A673 (cell line): Measurements from ENCODE around the gene LMF2. TPM values are rescaled to one million over a fixed set of nuclear protein-coding genes. Genes with fewer than 3 reads are reported as not detected.

Source experiments
- BruUV-seq: library from RNA; stranded (reverse); fragments of 400-500 nt; replicated peaks from 2 replicates; lab custom pipeline; 2021; lab: Mats Ljungman, UMichigan
- CTCF ChIA-PET: fragments of 300-600 bp; sonication (Branson Sonifier 250); formaldehyde crosslinking; loops from one replicate; lab custom pipeline; 2022; ENCODE audit warnings: antibody characterized with exemption; lab: Charles Lee
- POLR2A ChIA-PET: fragments of 300-600 bp; sonication (Branson Sonifier 250); formaldehyde crosslinking; loops from one replicate; lab custom pipeline; 2022; ENCODE audit warnings: antibody characterized with exemption; ENCODE audit not compliant: low non-redundant PET; lab: Charles Lee
- DNase-seq: peaks from one replicate; pipeline ENCODE4 v3.0.0-alpha.2; 2015; ENCODE audit warnings: low spot score
- H3K27ac ChIP-seq: fragments of 200-600 bp; sonication (generic); 2 replicates; pipeline ENCODE4 v1.5.1; 2016; ENCODE audit warnings: mixed run types, low read depth, mild to moderate bottlenecking, mixed read lengths, antibody characterized with exemption, low read length; ENCODE audit not compliant: poor library complexity, severe bottlenecking
- H3K27me3 ChIP-seq: fragments of 200-600 bp; sonication (generic); replicated peaks from 2 replicates; pipeline ENCODE4 v1.6.1; 2017; ENCODE audit warnings: mixed run types, low read depth, mild to moderate bottlenecking, mixed read lengths, antibody characterized with exemption, low read length; ENCODE audit not compliant: insufficient read depth, poor library complexity
- H3K36me3 ChIP-seq: fragments of 200-600 bp; sonication (generic); 2 replicates; pipeline ENCODE4 v1.6.1; 2016; ENCODE audit warnings: mixed run types, mild to moderate bottlenecking, mixed read lengths, antibody characterized with exemption, low read length; ENCODE audit not compliant: insufficient read depth, poor library complexity, severe bottlenecking
- H3K4me1 ChIP-seq: fragments of 200-600 bp; sonication (generic); 2 replicates; pipeline ENCODE4 v1.6.1; 2017; ENCODE audit warnings: mixed run types, mild to moderate bottlenecking, mixed read lengths, antibody characterized with exemption, low read length; ENCODE audit not compliant: insufficient read depth, poor library complexity, severe bottlenecking
- H3K4me3 ChIP-seq: fragments of 200-600 bp; sonication (generic); 2 replicates; pipeline ENCODE4 v1.5.1; 2016; ENCODE audit warnings: low read depth, mixed run types, mild to moderate bottlenecking, mixed read lengths, low read length; ENCODE audit not compliant: poor library complexity, severe bottlenecking
- H3K9me3 ChIP-seq: fragments of 200-600 bp; sonication (generic); 2 replicates; pipeline ENCODE4 v1.6.1; 2016; ENCODE audit warnings: mixed run types, low read depth, mild to moderate bottlenecking, mixed read lengths, antibody characterized with exemption, low read length; ENCODE audit not compliant: poor library complexity, severe bottlenecking
- EZH2 ChIP-seq: fragments of 200-600 bp; sonication (generic); IDR thresholded peaks from 2 replicates; pipeline ENCODE4 v1.6.1; 2017; ENCODE audit warnings: borderline replicate concordance, low read depth, mild to moderate bottlenecking, mixed read lengths, antibody characterized with exemption, low read length; ENCODE audit not compliant: poor library complexity, severe bottlenecking
- intact Hi-C: fragments of 100-400 bp; cut with micrococcal nuclease; formaldehyde crosslinking; loops from one replicate; pipeline ENCODE4 v1.10.0; 2022; ENCODE audit not compliant: unreplicated experiment
- total RNA-seq: library from RNA; stranded (reverse); gene quantifications from 2 replicates; pipeline ENCODE4 v1.2.3, GENCODE V29; 2021
- TF ChIP-seq, protein P1 (sequence below): fragments of 300-800, 200-600 bp; sonication (generic); conservative IDR thresholded peaks from 2 replicates; pipeline ENCODE4 v1.5.1; 2017; ENCODE audit warnings: low read depth, mild to moderate bottlenecking, antibody characterized with exemption, low read length, moderate library complexity, mixed read lengths

Gene LMF2
- total RNA-seq, 1 experiment from 2014 or later, result 79.2 TPM

DNA sequence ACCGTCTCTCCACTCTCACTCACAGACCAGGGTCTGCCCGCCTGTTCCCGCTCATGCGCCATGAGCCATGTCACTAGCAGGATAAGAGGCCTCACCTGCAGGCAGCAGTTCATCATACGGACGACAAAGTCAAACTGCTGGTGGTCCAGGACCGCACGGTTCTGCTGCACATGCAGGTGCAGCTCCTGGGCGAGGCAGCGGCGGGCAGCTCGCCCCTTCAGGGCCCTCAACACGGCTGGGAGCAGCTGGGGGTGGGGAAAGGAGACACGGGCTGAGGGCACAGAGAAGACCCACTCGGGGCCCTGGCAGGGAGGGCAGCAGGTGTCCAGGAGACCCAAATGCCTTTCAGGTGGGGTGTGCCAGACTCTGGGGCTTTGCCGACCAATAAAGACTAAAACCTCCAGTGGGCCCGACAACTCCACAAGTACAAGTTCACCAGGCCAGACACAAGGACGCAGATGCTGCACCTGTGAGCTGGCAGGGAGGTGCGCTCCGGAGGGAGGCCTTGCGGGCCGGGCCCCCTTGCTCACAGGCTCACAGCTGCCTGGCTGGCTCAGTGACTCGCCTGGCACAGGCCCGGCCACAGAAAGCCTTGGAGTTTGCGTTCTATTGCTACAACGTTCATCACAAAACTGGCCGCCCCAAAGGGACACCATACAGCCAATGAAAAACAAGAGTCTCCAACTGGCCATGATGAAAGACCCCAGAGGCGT, 44.2 kb downstream of the LMF2 start:
- H3K27ac ChIP-seq, result no peak overlapping the region
- no peak for DNase-seq
- BruUV-seq, result no TSS peak
- ChIA-PET CTCF (interaction anchor here (0.5 kb wide), 1 partner anchor 195 kb away, joined by 4 read pairs; no protein-coding TSS in a partner anchor), POLR2A (no interaction called here)
- intact Hi-C loops, result no loop called here
- H3K9me3 ChIP-seq, result no peaks in the 10 kb centered on the region
- no peak overlapping the region for H3K4me3 ChIP-seq
- H3K4me1 ChIP-seq, result no peaks in the 10 kb centered on the region
- H3K27me3 ChIP-seq, result no peaks in the 10 kb centered on the region
- TF ChIP-seq EZH2, result no peak
- TF ChIP-seq, protein P1, sequence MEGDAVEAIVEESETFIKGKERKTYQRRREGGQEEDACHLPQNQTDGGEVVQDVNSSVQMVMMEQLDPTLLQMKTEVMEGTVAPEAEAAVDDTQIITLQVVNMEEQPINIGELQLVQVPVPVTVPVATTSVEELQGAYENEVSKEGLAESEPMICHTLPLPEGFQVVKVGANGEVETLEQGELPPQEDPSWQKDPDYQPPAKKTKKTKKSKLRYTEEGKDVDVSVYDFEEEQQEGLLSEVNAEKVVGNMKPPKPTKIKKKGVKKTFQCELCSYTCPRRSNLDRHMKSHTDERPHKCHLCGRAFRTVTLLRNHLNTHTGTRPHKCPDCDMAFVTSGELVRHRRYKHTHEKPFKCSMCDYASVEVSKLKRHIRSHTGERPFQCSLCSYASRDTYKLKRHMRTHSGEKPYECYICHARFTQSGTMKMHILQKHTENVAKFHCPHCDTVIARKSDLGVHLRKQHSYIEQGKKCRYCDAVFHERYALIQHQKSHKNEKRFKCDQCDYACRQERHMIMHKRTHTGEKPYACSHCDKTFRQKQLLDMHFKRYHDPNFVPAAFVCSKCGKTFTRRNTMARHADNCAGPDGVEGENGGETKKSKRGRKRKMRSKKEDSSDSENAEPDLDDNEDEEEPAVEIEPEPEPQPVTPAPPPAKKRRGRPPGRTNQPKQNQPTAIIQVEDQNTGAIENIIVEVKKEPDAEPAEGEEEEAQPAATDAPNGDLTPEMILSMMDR, result no peak
- H3K36me3 ChIP-seq, result peaks cover 73% of the 10 kb centered on the region

DNA sequence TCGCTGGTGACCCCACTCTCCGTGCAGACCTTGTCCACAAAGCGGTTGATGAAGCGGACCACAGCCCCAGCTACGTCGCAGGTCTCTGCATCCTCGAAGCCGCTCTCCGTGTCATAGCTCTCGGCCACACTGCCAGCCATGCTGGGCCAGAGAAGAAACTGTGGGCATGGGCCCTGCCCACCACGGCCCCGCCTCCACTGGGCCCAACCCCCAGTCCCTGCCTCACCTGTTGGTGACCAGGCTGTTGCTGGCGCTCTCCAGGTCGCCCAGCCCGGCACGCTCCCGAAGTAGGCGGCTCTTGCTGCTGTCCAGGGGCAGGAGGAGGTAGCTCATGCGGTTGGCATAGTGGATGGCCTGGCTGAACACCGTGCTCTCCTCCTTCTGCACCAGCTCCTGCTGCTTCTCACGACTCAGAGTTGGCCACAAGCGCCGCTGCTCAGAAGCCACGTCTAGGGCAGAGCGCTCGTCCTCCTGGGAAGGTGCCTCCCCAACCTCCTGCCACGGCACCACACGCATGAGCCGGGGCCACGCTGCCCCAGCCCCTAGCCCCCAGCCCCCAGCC, 45.4 kb downstream of the LMF2 start:
- Histone ChIP-seq H3K36me3 (peaks cover 76% of the 10 kb centered on the region), H3K9me3 (no peaks in the 10 kb centered on the region), H3K27me3 (no peaks in the 10 kb centered on the region), H3K4me1 (no peaks in the 10 kb centered on the region), H3K4me3 (no peak overlapping the region), H3K27ac (no peak overlapping the region)
- no TSS peak for BruUV-seq
- ChIA-PET CTCF (interaction anchor here (0.6 kb wide), 1 partner anchor 80 kb away, joined by 3 read pairs; no protein-coding TSS in a partner anchor), POLR2A (no interaction called here)
- no peak for DNase-seq
- TF ChIP-seq, protein P1, result no peak
- no peak for TF ChIP-seq EZH2
- intact Hi-C loops, result no loop called here

DNA sequence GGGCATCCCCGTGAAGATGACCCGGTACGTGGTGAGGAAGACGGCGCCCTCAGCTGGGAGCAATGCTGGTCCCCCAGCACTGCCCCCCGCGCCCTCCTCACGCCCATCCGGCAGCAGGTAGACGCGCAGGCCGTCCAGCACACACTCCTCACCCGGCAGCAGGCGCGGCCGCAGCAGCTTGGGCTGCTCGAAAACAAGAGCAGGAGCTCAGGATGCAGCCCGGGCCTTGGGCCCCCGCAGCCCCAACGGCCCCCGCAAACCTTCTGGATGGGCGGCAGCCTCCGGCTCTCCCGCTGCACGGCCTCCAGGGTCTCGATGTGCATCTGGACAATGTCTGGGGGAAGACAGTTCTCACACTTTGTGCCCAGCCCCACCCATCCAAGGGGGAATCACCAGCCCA, 46.0 kb downstream of the LMF2 start:
- Histone ChIP-seq H3K36me3 (peaks cover 71% of the 10 kb centered on the region), H3K27ac (no peak overlapping the region), H3K4me3 (no peak overlapping the region), H3K27me3 (no peaks in the 10 kb centered on the region), H3K4me1 (no peaks in the 10 kb centered on the region), H3K9me3 (no peaks in the 10 kb centered on the region)
- ChIA-PET POLR2A (no interaction called here), CTCF (no interaction called here)
- intact Hi-C loops, result no loop called here
- DNase-seq, result no peak
- BruUV-seq, result no TSS peak
- TF ChIP-seq EZH2, result no peak
- TF ChIP-seq, protein P1, result no peak
